GM12865 (cell line): ENCODE data around the gene CCDC89.

ENCODE experiments used
- DNase-seq: peaks from one replicate; pipeline ENCODE4 v3.0.0; 2010; ENCODE audit warnings: low read depth
- H3K4me3 ChIP-seq: 2 replicates; pipeline ENCODE4 v1.5.1; 2011; ENCODE audit warnings: mild to moderate bottlenecking, low read depth, low read length, control low read depth
- CTCF ChIP-seq: IDR thresholded peaks from 2 replicates; pipeline ENCODE4 v1.5.1; 2011; ENCODE audit warnings: low read length, control low read depth, low read depth, inconsistent platforms; ENCODE audit not compliant: insufficient read depth; ENCODE audit errors: missing control alignments

The CCDC89 gene

GRCh38 chr11:85685820-85686459 is at the start of gene CCDC89:
Gene CCDC89 (minus strand): TSS chr11:85686195. CDS start chr11:85686130, 65 bp downstream.
- no peak for TF ChIP-seq CTCF
- peak; percentile 6 for DNase-seq
- H3K4me3 ChIP-seq: no peak within 1 kb of the TSS

GRCh38 chr11:85732965-85733364 is 47.0 kb upstream of the CCDC89 start:
- no peak overlapping the region for H3K4me3 ChIP-seq
- no peak for DNase-seq
- no peak for TF ChIP-seq CTCF

GRCh38 chr11:85726381-85726780 is 40.4 kb upstream of the CCDC89 start:
- no peak overlapping the region for H3K4me3 ChIP-seq
- no peak for DNase-seq
- no peak for TF ChIP-seq CTCF

- no peak for TF ChIP-seq CTCF
- no peak for DNase-seq
- H3K4me3 ChIP-seq: no peak overlapping the region
These were observed 39.7 kb upstream of the CCDC89 start for GRCh38 chr11:85725510-85726258.

GRCh38 chr11:85724748-85725465 is 38.9 kb upstream of the CCDC89 start:
- no peak for TF ChIP-seq CTCF
- DNase-seq: no peak
- H3K4me3 ChIP-seq: no peak overlapping the region

GRCh38 chr11:85723088-85723487 is 37.1 kb upstream of the CCDC89 start:
- H3K4me3 ChIP-seq: no peak overlapping the region
- no peak for TF ChIP-seq CTCF
- DNase-seq: no peak
